GM23248 (cell line): ENCODE data around the gene RFPL1.

Source experiments
- EZH2 ChIP-seq: fragments of 200-600 bp; sonication (generic); IDR thresholded peaks from 2 replicates; pipeline ENCODE4 v1.6.1; 2018; ENCODE audit warnings: antibody characterized with exemption, mild to moderate bottlenecking; ENCODE audit not compliant: insufficient read depth, poor library complexity, severe bottlenecking
- EZH2phosphoT487 ChIP-seq: fragments of 200-600 bp; sonication (generic); IDR thresholded peaks from 2 replicates; pipeline ENCODE4 v1.6.1; 2018; ENCODE audit warnings: antibody characterized with exemption, moderate library complexity, mild to moderate bottlenecking, low read depth; ENCODE audit not compliant: insufficient read depth

- TF ChIP-seq EZH2: no peak
- no peak for TF ChIP-seq EZH2phosphoT487
These were observed 46.8 kb upstream of the RFPL1 start for GRCh38 chr22:29391546-29391945.
